HCT116 (cell line): Measurements from ENCODE around the gene FCHSD2. TPM values are rescaled to one million over a fixed set of nuclear protein-coding genes. Genes with fewer than 3 reads are reported as not detected.

Experiments
- ATAC-seq: fragments of 200-7000 bp; cut with Tn5 transposase; 2 replicates; pipeline ENCODE4 v1.9.1; 2020; ENCODE audit warnings: mild to moderate bottlenecking, moderate library complexity
- BruUV-seq: library from RNA; stranded (reverse); fragments of 400-500 nt; replicated peaks from 2 replicates; lab custom pipeline; 2021; lab: Mats Ljungman, UMichigan
- CTCF ChIA-PET: fragments of 300-600 bp; sonication (Branson Sonifier 250); formaldehyde crosslinking; loops from one replicate; lab custom pipeline; 2021; ENCODE audit warnings: antibody characterized with exemption; lab: Charles Lee
- POLR2A ChIA-PET: fragments of 300-600, 350-600 bp; sonication (Branson Sonifier 250); formaldehyde crosslinking; loops from one replicate; lab custom pipeline; 2021; ENCODE audit warnings: antibody characterized with exemption; lab: Charles Lee
- RAD21 ChIA-PET, 2 experiments: fragments of 300-600 bp; sonication (Branson Sonifier 250); formaldehyde crosslinking; loops; one replicate each; lab custom pipeline; 2023; ENCODE audit warnings: low total read pairs in 2 of 2; ENCODE audit not compliant: uncharacterized antibody in 2 of 2, unreplicated experiment in 2 of 2, low non-redundant PET in 1 of 2; lab: Charles Lee
- DNase-seq: peaks from one replicate; pipeline ENCODE4 v3.0.0-alpha.2; 2010; ENCODE audit warnings: low read depth, low spot score
- H2AFZ ChIP-seq: fragments of 200-600 bp; shearing (Covaris generic), sonication (generic); 2 replicates; pipeline ENCODE4 v1.6.1; 2017; ENCODE audit warnings: low read depth, mixed run types, mixed read lengths, antibody characterized with exemption, low read length; ENCODE audit not compliant: poor library complexity, severe bottlenecking
- H3K27ac ChIP-seq: 2 replicates; pipeline ENCODE4 v1.5.1; 2012; ENCODE audit warnings: low read depth, low read length
- H3K27me3 ChIP-seq: fragments of 200-600 bp; sonication (generic); 2 replicates; pipeline ENCODE4 v1.6.1; 2016; ENCODE audit warnings: mixed run types, low read length, mixed read lengths; ENCODE audit not compliant: insufficient read depth
- H3K36me3 ChIP-seq, 2 experiments: fragments of 200-500 bp in 1 of 2; fragments of 200-600 bp in 1 of 2; sonication (Bioruptor generic) in 1 of 2; sonication (generic) in 1 of 2; 2 replicates each; pipeline versions ENCODE4 v1.5.1 to v1.6.1; 2014 to 2016; ENCODE audit warnings: low read length in 2 of 2, inconsistent platforms in 1 of 2, mixed read lengths in 1 of 2, mixed run types in 1 of 2; ENCODE audit not compliant: insufficient read depth in 2 of 2, control insufficient read depth in 1 of 2
- H3K4me1 ChIP-seq, 2 experiments: fragments of 200-600 bp in 1 of 2; sonication (generic) in 1 of 2; 2 replicates each; pipeline versions ENCODE4 v1.5.1 to v1.6.1; 2012 to 2017; ENCODE audit warnings: low read length in 2 of 2, inconsistent platforms in 1 of 2, mild to moderate bottlenecking in 1 of 2, mixed read lengths in 1 of 2, mixed run types in 1 of 2, moderate library complexity in 1 of 2; ENCODE audit not compliant: insufficient read depth in 2 of 2, control insufficient read depth in 1 of 2
- H3K4me2 ChIP-seq: fragments of 200-600 bp; sonication (generic); 2 replicates; pipeline ENCODE4 v1.6.1; 2017; ENCODE audit warnings: mixed run types, low read length, mixed read lengths
- H3K4me3 ChIP-seq, 2 experiments: fragments of 200-600 bp in 1 of 2; sonication (generic) in 1 of 2; replicated peaks in 1 of 2; 2 replicates each; pipeline ENCODE4 v1.5.1; 2011 to 2016; ENCODE audit warnings: low read length in 2 of 2, control low read depth in 1 of 2, low read depth in 1 of 2, mild to moderate bottlenecking in 1 of 2, mixed read lengths in 1 of 2, mixed run types in 1 of 2
- H3K79me2 ChIP-seq: fragments of 200-600 bp; sonication (generic); 2 replicates; pipeline ENCODE4 v1.6.1; 2017; ENCODE audit warnings: mild to moderate bottlenecking, mixed run types, low read length, moderate library complexity, mixed read lengths; ENCODE audit not compliant: insufficient read depth
- H3K9ac ChIP-seq: fragments of 200-600 bp; sonication (generic); 2 replicates; pipeline ENCODE4 v1.6.1; 2016; ENCODE audit warnings: low read length, mixed read lengths
- H3K9me2 ChIP-seq: fragments of 200-600 bp; sonication (generic), shearing (Covaris generic); 2 replicates; pipeline ENCODE4 v1.6.1; 2017; ENCODE audit warnings: mixed run types, mild to moderate bottlenecking, moderate library complexity; ENCODE audit not compliant: insufficient read depth
- H3K9me3 ChIP-seq, 2 experiments: fragments of 200-500 bp in 1 of 2; fragments of 200-600 bp in 1 of 2; sonication (Bioruptor generic) in 1 of 2; sonication (generic) in 1 of 2; 2 replicates each; pipeline ENCODE4 v1.6.1; 2014 to 2017; ENCODE audit warnings: low read length in 2 of 2, mixed read lengths in 2 of 2, inconsistent platforms in 1 of 2, low read depth in 1 of 2, mild to moderate bottlenecking in 1 of 2, mixed run types in 1 of 2, moderate library complexity in 1 of 2; ENCODE audit not compliant: control insufficient read depth in 1 of 2, insufficient read depth in 1 of 2
- H4K20me1 ChIP-seq: fragments of 200-600 bp; sonication (generic), shearing (Covaris generic); 2 replicates; pipeline ENCODE4 v1.6.1; 2017; ENCODE audit warnings: mixed run types, mild to moderate bottlenecking, moderate library complexity; ENCODE audit not compliant: insufficient read depth
- CBX3 ChIP-seq: IDR thresholded peaks from 2 replicates; pipeline ENCODE4 v1.6.1; 2012; ENCODE audit warnings: low read depth
- CEBPB ChIP-seq: IDR thresholded peaks from 2 replicates; pipeline ENCODE4 v1.6.1; 2012; ENCODE audit warnings: low read depth
- CTCF ChIP-seq, 3 experiments: fragments of 200-600 bp in 1 of 3; sonication (generic) in 1 of 3; IDR thresholded peaks in 2 of 3; conservative IDR thresholded peaks in 1 of 3; 2 replicates each; pipeline ENCODE4 v1.5.1; 2012 to 2017; ENCODE audit warnings: low read depth in 2 of 3, low read length in 2 of 3, antibody characterized with exemption in 1 of 3, borderline replicate concordance in 1 of 3, control low read depth in 1 of 3, mild to moderate bottlenecking in 1 of 3, mixed read lengths in 1 of 3, mixed run types in 1 of 3, moderate library complexity in 1 of 3; ENCODE audit not compliant: insufficient read depth in 1 of 3
- EGR1 ChIP-seq: IDR thresholded peaks from 2 replicates; pipeline ENCODE4 v1.6.1; 2012; ENCODE audit warnings: low read depth
- ELF1 ChIP-seq: IDR thresholded peaks from 2 replicates; pipeline ENCODE4 v1.6.1; 2012; ENCODE audit warnings: low read depth, borderline replicate concordance
- EZH2 ChIP-seq: fragments of 200-600 bp; sonication (generic); IDR thresholded peaks from 2 replicates; pipeline ENCODE4 v1.6.1; 2017; ENCODE audit warnings: antibody characterized with exemption, mixed run types
- EZH2phosphoT487 ChIP-seq: fragments of 200-600 bp; IDR thresholded peaks from 2 replicates; pipeline ENCODE4 v1.6.1; 2018; ENCODE audit warnings: antibody characterized with exemption, borderline replicate concordance
- FOSL1 ChIP-seq: IDR thresholded peaks from 2 replicates; pipeline ENCODE4 v1.6.1; 2012; ENCODE audit warnings: low read depth
- JUND ChIP-seq: IDR thresholded peaks from 2 replicates; pipeline ENCODE4 v1.6.1; 2012
- MAX ChIP-seq: IDR thresholded peaks from 2 replicates; pipeline ENCODE4 v1.6.1; 2012
- POLR2A ChIP-seq: IDR thresholded peaks from 2 replicates; pipeline ENCODE4 v1.7.0; 2011; ENCODE audit warnings: borderline replicate concordance; ENCODE audit not compliant: insufficient read depth, insufficient read length; ENCODE audit errors: extremely low read depth
- RAD21 ChIP-seq: IDR thresholded peaks from 2 replicates; pipeline ENCODE4 v1.6.1; 2012; ENCODE audit warnings: low read depth, mild to moderate bottlenecking
- SIN3A ChIP-seq: IDR thresholded peaks from 2 replicates; pipeline ENCODE4 v1.6.1; 2012; ENCODE audit warnings: low read depth
- SP1 ChIP-seq: IDR thresholded peaks from 2 replicates; pipeline ENCODE4 v1.6.1; 2012; ENCODE audit warnings: low read depth
- SRF ChIP-seq: IDR thresholded peaks from 2 replicates; pipeline ENCODE4 v1.6.1; 2012; ENCODE audit warnings: low read depth
- YY1 ChIP-seq: IDR thresholded peaks from 2 replicates; pipeline ENCODE4 v1.6.1; 2011; ENCODE audit warnings: low read length, low read depth, moderate library complexity, mild to moderate bottlenecking; ENCODE audit not compliant: insufficient replicate concordance; ENCODE audit errors: extremely low read depth
- ZBTB33 ChIP-seq: IDR thresholded peaks from 2 replicates; pipeline ENCODE4 v1.6.1; 2011; ENCODE audit warnings: mild to moderate bottlenecking, low read length, moderate library complexity; ENCODE audit not compliant: insufficient replicate concordance; ENCODE audit errors: extremely low read depth
- ZFX ChIP-seq: fragments of 450-650 bp; IDR thresholded peaks from 2 replicates; pipeline ENCODE4 v1.6.1; 2017
- ZNF274 ChIP-seq: fragments of 200-500 bp; sonication (Bioruptor generic); IDR thresholded peaks from 2 replicates; pipeline ENCODE4 v1.6.1; 2014; ENCODE audit warnings: mild to moderate bottlenecking, low read depth, low read length, inconsistent platforms
- intact Hi-C: fragments of 100-400 bp; cut with micrococcal nuclease; formaldehyde crosslinking; loops from 2 replicates; pipeline ENCODE4 v1.10.0; 2022
- total RNA-seq: library from RNA; stranded (reverse); gene quantifications from one replicate; pipeline ENCODE4 v1.2.1, GENCODE V29; 2021; ENCODE audit not compliant: unreplicated experiment
- TF ChIP-seq, protein P1 (sequence below): IDR thresholded peaks from 2 replicates; pipeline ENCODE4 v1.6.1; 2012

The FCHSD2 gene
- total RNA-seq, 1 experiment from 2014 or later: 15.0 TPM

DNA sequence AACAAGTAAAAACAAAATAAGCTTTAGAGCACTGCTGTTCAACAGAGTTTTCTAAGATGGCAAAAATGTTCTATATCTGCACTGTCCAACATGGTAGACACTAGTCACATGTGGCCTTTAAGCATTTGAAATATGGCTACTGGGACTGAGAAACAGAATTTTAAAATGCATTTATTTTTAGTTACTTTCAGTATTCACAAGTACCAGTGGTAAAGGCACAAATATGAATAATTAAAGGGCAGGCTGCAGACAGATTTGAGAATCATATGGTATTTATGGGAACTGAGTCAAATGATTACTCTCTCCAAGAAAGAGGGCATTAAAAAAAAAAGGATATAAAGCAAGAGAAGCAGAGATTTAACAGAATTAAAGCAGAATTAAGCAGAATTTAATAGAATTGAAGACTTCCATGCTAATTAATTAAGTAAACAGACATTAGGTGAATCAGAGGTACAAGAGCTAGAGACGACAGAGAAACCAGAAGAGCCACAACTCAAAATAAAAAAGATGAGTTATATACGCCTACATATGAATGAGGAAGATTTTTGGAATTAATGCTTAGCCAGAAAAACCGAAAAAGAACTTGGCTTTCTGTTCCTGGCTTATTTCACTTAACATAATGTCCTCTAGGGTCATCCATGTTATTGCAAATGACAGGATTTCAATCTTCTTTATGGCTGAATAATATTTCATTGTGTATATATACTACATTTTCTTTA, 167.5 kb downstream of the FCHSD2 start:
- POLR2A ChIA-PET: no interaction called here
- intact Hi-C loops: no loop called here
- no peaks in the 10 kb centered on the region for H3K36me3 ChIP-seq
- no peak overlapping the region for H3K9ac ChIP-seq
- BruUV-seq: no TSS peak
- RAD21 ChIA-PET: no interaction called here
- no peak for TF ChIP-seq ZNF274
- TF ChIP-seq SIN3A: no peak
- TF ChIP-seq MAX: no peak
- TF ChIP-seq POLR2A: no peak
- no peak for TF ChIP-seq CBX3
- TF ChIP-seq CEBPB: no peak
- no peak for TF ChIP-seq YY1
- no peak for TF ChIP-seq ZBTB33
- no peak for TF ChIP-seq SRF
- TF ChIP-seq FOSL1: no peak
- TF ChIP-seq EZH2: no peak
- TF ChIP-seq JUND: no peak
- no peak for TF ChIP-seq EGR1
- TF ChIP-seq SP1: no peak
- TF ChIP-seq ELF1: no peak
- no peak for TF ChIP-seq CTCF (IDR thresholded peaks at IDR 0.05 in 2 of 3, conservative IDR thresholded peaks at IDR 0.05 in 1 of 3; ENCODE audit: borderline replicate concordance in 1 of 3, insufficient read depth in 1 of 3, low read depth in 2 of 3, low read length in 2 of 3)
- TF ChIP-seq ZFX: no peak
- no peak for TF ChIP-seq EZH2phosphoT487
- TF ChIP-seq, protein P1, sequence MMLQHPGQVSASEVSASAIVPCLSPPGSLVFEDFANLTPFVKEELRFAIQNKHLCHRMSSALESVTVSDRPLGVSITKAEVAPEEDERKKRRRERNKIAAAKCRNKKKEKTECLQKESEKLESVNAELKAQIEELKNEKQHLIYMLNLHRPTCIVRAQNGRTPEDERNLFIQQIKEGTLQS: no peak
- no peak for TF ChIP-seq RAD21
- H3K79me2 ChIP-seq: no peaks in the 10 kb centered on the region
- no peak overlapping the region for H3K4me3 ChIP-seq
- H3K4me1 ChIP-seq: 0 out of 4 replicates have a peak, but pooled peaks cover 0 to 3% of the 10 kb centered on the region in 2 experiments
- no peak overlapping the region for H3K4me2 ChIP-seq
- no peaks in the 10 kb centered on the region for H4K20me1 ChIP-seq
- H3K27me3 ChIP-seq: no peaks in the 10 kb centered on the region
- no peak overlapping the region for H2AFZ ChIP-seq
- H3K9me3 ChIP-seq: no peaks in the 10 kb centered on the region
- no peak overlapping the region for H3K27ac ChIP-seq
- CTCF ChIA-PET: no interaction called here
- DNase-seq (no peak), ATAC-seq (no peak)
- no peaks in the 10 kb centered on the region for H3K9me2 ChIP-seq
